ENCODE data around the gene MAN2B2. TPM values are rescaled to one million over a fixed set of nuclear protein-coding genes. Genes with fewer than 3 reads are reported as not detected.
A peak's percentile ranks its signal among the peaks of the same experiment; 100 is the strongest.
"Not testable (repeated sequence)": the region's sequence is repeated elsewhere in the genome, so short reads cannot be mapped to it uniquely, and the experiment has no call there.

MAN2B2 gene
- polyA plus RNA-seq, 5 donors: 12.3 to 18.1 (median 15.9) TPM

DNA sequence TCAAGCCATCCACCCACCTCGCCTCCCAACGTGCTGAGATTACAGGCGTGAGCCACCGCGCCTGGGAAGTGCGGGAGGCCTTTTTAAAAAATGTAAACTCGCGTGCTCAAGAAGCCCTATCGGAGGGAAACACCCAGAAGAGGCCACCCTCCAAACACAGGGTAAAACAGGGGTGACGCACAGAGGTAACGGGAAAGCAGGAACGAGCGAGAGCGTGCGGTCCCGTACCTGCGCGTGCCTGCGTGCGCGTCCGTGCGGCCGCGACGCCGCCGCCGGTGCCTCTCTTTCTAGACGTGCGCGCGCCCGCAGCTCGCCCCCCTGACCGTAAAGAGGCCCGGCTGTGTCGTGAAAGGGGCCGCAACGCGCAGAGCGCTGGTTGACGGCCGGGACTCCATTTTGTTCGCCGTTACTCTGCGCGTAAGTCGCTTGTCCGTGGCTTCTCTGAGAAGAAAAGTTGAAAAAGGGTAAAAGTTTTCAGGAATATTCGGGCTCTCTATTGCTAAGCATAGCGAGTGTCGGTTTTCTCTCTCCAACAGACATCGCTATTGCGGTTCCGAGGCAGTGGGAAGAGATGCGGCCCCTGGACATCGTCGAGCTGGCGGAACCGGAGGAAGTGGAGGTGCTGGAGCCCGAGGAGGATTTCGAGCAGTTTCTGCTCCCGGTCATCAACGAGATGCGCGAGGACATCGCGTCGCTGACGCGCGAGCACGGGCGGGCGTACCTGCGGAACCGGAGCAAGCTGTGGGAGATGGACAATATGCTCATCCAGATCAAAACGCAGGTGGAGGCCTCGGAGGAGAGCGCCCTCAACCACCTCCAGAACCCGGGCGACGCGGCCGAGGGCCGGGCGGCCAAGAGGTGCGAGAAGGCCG is 65.5 kb downstream of the MAN2B2 start, which contains the start of gene MRFAP1:
Gene MRFAP1 (plus strand): TSS at position 394 of the 872 bp plus-strand sequence. CDS start 178 bp downstream, at position 572.
- DNase-seq: peak; percentile 93 to 95

DNA sequence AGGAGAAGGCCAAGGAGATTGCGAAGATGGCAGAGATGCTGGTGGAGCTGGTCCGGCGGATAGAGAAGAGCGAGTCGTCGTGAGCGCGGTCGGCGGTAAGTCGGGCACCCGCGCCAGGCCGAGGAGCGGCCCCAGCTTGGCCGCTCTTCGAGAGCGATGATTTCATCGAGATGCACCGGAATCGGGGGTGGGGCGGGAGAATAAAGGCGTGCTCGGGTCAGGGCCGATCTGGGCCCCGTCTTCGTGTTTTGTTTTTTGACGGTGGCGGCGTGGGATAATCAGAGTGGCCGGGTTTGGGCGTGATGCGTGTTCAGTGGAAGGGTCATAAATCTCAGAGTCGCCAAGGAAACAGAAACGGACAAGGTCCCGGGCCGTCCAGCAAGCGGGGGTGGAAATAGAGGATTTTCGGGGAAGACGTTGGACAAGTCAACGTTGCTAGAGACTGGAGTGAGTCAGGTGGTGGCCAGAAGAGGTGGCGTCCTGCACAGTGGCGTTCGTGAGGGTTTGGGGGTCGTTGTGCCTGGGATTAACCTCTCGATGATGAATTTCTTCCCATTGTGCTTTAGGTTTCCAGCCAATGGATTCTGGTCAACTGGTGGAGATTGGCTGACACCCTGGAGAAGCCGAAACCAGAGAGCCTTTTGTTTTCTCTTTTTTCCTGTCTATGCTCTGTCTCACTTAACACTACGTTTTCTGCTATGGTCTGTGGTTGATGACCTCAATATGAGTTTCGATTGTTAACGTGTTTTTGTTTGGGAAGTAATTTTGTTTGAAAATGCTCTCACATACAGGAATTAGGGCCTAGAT is 66.4 kb downstream of the MAN2B2 start:
- peak in 1 of 2 donors; percentile 47 for DNase-seq

DNA sequence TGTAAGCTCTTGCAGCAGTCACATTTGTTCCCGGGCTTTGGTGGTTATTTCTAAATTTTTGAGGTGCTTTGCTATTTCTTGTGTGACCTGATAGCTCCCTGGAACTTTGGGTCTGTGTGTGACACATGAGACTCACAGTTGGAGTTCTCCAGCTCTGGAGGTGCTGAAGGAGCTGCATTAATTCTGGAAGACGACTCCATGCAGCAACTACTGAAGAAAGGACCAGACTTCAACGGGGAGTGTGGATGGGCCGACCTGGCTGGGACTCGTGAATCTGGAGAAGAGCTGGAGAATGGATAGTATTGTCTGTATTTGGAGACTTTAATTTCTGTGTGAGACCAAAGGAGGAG is 67.0 kb downstream of the MAN2B2 start:
- no peak for DNase-seq

DNA sequence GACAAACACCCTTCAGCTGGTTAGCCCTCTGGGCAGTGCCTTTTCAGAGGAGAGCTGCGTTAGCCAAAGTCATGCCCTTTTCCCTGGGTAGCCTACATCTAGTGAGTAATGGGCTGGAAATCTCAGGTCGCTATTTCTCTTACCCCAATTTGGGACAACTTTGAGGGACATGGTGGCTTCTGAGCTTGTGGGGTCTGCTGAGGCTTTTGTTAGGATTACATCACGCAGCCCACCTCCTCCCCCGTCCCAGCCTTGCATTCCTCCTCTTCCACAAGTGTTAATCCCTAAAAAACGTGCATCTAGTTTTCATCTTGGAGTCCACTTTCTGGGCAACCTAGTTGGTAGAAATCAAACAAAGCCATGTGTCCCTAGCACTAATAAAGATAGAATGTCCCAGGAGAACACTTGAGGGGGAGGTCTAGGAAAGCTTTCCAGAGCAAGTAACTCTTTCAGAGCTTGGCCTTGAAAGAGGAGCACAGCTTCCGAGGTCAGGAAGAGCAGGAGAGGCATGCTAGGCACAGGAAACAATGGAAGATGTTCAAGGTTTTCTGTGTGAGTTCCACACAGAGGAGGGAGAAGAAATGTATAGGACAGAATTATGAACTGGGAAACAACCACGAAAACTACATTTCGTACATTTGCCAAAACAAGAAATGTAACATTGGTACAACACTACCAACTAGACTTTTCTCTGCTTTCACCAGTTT is 68.3 kb downstream of the MAN2B2 start:
- no peak for DNase-seq

DNA sequence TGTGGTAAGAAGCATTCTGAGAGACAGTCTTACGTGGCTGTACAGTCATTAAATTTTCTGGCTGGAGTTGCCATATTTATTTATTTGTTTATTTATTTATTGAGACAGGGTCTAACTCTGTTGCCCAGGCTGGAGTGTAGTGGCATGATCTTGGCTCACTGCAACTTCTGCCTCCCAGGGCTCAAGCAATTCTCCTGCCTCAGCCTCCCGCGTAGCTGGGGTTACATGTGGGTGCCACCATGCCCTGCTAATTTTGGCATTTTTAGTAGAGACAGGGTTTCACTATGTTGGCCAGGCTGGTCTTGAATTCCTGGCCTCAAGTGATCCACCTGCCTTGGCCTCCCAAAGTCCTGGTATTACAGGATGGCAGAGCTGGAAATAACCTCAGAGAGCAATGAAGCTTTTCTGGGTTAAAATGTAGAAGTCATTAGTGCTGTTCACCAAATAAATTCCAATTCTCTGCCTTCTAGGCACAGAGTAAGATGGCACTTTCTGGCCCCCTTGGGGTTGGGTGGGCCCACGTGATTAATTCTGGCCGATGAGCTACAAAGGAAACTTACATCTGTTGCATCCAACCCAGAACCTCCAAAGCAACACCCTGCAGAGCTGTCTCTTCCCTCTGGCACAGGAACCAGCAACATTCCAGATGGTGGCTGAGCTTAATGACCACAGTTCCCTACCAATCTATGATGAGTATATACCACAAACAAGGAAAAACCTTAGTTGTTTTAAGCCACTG is 70.0 kb downstream of the MAN2B2 start:
- no peak for DNase-seq

DNA sequence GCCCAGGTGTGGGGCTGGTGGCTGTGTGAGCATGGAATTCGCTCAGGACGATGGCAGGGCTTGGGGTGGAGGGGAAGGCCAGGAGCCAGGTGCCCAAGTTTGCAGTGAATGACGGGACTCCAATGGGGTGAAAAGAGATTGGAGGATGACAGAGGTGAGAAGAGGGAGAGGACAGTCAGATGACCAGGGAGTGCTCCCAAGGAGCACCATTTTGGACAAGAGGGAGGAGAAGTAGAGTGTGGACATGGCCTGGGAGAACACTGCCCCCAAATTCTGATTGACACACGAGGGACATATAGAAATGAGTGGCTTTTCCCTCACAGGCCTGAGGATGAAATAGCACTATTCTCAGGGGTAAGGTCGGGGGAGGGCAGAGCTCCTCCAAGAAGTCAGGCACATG is 72.2 kb downstream of the MAN2B2 start:
- DNase-seq: no peak

DNA sequence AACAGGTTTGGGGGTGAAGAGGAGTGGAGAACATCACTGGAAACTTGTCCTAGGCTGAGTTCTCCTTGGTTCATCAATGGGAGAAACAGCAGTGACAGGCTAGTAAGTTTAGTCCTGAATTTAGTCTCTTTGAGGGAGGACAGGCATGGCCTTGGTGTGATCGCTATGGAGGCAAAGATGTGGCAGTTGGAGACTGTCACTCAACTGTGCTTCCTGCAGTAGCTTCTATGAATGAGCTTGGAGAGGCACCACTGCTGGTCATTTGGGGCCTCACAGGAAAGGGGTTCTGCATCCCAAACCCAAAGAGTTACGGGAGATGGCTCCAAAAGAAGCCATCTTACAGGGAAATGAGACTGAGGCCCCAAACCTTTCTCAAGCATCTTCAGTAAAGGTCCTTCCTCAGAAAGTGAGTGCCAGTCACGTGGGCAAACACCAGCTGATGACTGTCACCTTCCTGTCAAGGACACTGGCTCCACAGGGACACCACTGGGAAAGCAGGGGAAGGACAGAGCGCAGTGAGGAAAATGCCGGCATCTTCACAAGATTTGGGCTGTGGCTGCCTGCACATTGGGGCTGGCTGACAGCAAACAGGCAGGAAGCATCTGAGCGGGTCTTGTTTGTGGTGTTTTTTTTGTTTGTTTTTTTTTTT is 72.7 kb downstream of the MAN2B2 start:
- DNase-seq: no peak

DNA sequence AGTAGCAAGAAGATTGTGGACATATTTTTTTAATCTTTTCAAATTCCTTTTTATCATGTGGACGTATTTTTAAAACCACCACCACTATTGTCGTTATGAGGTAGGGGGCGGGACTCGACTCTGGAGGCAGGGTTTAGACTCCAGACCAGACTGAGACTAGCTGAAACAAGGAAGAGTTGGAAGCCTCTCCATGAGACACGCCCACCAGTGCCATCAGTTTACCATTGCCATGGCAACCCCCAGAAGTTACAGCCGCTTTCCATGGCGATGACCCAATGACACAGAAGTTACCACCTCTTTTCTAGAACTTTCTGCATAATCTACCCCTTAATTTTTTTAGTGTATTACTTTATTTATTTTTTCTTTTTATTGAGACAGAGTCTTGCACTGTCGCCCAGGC is 74.2 kb downstream of the MAN2B2 start:
- DNase-seq: no peak

DNA sequence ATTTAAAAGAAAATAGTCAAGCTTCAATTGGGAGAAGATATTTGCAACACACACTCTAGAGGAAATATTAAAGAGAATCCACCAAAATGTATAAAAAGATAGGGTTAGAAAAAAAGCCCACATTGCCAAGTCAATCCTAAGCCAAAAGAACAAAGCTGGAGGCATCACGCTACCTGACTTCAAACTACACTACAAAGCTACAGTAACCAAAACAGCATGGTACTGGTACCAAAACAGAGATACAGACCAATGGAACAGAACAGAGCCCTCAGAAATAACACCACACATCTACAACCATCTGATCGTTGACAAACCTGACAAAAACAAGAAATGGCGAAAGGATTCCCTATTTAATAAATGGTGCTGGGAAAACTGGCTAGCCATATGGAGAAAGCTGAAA is 79.2 kb downstream of the MAN2B2 start:
- not testable (repeated sequence) for DNase-seq

DNA sequence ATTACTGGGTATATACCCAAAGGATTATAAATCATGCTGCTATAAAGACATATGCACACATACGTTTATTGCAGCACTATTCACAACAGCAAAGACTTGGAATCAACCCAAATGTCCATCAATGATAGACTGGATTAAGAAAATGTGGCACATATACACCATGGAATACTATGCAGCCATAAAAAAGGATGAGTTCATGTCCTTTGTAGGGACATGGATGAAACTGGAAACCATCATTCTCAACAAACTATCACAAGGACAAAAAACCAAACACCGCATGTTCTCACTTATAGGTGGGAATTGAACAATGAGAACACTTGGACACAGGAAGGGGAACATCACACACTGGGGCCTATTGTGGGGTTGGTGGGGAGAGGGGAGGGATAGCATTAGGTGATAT is 80.3 kb downstream of the MAN2B2 start:
- not testable (repeated sequence) for DNase-seq

DNA sequence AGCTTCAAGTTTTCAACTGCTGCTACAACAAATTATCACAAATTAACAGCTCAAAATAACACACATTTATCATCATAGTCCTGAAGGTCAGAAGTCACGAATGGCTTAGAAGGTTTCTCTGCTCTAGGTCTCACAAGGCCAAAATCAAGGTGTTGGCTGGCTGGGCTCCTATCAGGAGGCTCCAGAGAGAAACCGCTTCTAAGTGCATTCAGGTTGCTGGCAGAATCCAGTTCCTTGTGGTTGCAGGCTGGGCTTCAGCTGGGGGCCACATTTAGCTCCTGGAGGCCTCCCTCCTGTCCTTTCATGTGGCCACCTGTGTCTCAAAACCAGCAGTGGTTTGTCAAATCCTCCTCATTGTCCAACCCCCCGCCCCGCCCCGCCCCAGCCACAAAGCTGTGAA is 80.9 kb downstream of the MAN2B2 start:
- DNase-seq: no peak

DNA sequence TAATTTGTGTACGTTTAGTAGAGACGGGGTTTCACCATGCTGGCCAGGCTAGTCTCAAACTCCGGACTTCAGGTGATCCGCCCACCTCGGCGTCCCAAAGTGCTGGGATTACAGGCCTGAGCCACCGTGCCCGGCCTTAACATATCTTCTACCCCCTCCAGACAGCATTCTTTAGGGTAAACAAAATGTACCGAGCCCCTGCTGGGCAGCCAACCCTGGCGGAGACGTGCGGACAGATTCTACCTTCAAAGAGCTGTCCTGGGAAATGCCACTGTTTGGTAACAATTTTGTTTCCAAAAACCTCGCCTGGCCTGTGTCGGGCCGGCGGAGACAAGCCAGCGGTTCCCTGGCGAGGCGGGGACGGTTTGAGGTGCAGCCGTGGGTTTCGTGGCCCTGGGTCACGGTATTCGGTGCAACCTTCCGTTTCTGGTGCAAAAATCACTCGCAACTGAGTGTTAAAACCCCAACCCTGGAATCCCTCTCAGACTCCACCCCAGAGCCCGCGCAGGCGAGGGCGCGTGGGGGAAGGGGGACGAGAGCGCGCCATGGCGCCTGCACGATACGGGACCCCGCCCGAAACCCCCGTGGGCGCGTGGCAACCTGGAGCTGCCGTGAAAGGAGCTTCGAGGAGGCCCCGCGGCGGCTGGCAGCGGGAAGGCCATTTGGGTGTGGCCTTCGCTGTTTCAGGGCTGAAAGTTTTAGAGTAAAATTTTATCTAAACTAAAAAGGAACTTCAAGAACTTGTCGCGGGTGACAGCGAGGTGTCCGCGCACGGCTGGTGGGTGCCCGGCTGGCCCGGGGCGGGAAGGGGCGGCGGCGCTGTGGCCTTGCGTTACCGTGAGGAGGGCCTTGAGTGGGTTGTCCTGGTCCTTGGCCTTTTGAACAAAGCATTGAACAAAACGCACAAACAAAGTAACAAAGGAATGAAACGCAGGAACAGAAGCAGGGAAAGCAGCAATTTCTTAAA is 82.5 kb downstream of the MAN2B2 start:
- DNase-seq: no peak

DNA sequence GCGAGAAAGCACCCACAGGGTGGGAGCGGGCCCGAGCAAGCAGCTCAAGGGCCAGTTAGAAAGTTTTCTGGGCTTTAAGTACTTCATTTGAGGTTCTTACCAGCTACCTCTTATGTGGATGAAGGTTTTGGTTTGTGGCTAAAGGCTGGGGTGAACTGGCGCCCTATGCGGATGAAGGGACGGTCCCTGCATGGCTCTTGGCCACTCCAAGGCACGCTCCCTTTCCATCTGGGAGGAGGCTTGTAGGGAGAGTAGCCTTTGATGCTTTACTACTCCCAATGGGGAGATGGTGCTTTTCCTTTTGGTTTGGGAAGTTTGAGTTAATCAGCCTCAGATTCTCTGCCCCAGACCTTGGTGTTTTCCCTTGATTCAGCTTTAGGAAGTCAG is 83.2 kb downstream of the MAN2B2 start:
- no peak for DNase-seq

DNA sequence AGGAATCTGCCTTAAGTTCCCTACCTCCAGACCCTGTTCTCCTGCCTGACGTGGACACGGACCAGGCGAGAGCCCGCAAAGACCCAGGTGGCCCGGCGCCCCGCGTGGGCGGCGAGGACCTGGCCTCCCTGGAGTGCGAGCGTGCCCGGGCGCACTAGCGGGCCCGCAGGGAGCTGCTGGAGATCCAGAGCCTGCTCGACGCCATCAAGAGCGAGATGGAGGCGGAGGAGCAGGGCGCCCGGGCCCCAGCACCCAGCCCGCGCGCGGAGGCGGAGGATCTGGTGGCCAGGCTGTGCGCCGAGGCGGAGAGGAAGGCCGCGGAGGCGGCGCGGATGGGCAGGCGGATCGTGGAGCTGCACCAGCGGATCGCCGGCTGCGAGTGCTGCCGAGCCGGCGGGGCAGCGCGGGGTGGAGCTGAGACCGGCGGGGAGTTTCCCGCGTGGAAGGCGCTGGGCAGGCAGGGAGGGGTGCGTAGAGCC is 83.6 kb downstream of the MAN2B2 start:
- no peak for DNase-seq

DNA sequence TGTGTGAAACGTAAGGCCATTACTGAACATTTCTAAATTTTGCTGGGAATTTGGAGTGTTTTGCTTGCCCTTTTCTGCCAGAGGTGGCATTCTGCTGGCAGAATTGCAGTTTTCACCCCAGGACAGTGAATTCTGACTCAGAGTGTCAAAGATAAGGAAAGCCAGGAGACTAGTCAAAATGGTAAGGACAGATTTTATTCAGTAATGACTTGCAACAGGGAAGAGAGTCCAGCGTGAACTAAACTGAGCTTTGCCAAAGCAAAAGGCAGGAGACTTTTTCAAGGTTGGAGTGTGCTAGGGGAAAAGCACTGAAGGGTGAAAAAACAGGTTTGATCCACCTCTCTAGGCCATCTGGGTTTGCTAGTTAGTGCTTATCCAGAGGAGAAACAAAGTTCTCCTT is 84.9 kb downstream of the MAN2B2 start:
- no peak for DNase-seq

DNA sequence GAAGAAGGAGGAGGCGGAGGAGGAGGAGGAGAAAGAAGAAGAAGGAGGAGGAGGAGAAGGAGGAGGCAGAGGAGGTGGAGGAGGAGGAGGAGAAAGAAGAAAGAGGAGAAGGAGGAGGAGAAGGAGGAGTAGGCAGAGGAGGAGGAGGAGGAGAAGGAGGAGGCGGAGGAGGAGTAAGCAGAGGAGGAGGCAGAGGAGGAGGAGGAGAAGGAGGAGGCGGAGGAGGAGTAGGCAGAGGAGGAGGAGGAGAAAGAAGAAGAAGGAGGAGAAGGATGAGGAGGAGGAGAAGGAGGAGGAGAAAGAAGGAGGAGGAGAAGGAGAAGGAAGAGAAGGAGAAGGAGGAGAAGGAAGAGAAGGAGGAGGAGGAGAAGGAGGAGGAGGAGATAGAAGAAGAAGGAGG is 85.4 kb downstream of the MAN2B2 start:
- no peak for DNase-seq

DNA sequence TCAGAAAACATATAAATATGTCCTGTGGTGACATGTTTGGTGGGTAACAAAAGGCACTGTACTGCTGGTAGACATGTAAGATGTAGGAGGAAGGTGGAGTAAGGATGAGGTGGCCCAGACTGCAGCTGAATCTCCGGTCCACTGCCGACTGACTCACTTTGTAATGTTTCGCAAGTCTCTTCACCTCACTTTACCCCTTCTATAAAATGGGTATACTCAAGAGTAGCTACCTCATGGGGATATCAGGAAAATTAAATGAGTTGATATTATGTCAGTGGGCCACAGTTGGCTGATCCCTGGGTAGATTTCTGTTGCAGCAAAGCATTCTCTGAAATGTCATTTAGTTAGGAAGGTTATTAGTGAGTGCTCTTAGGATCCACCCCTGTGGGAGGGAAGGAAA is 87.6 kb downstream of the MAN2B2 start:
- no peak for DNase-seq

DNA sequence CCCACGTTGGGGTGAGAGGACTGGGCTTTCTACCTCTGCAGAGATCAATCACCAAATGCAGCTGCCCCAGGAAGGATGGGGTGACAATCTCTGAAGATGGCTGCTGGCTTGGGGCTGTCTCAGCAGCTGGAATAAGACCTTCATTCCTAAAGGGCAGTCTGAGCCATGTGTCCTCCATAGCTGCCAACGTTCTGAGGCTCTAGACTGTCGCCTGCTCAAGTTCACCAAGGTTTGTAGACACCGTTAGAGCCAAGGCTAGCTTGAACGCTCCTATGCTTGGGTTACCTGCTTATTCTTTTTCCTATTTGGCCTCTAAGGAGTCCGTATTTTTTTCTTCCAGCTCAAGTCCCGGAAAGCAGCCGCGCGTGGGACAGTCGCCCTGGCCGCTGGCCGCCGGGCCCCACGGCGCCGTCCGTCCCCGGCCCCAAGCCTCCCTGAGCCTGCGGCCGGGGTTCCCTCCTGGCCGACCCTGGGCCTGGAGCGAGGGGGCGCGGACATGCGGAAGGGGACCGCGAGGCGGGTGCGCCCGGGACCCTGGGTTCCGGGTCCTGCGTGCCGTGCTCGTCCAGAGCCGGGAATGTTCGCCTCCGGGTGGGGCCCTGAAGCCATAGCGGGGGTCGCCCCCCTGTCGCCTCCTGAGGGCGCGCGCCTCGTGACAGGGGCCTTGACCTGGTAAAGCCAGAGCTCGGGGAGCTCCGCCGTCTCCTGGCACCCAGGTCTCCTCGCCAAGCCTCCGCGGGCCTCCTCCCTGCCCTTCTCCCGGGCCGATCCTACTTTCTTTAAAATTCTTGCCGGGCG is 88.8 kb downstream of the MAN2B2 start:
- no peak for DNase-seq

DNA sequence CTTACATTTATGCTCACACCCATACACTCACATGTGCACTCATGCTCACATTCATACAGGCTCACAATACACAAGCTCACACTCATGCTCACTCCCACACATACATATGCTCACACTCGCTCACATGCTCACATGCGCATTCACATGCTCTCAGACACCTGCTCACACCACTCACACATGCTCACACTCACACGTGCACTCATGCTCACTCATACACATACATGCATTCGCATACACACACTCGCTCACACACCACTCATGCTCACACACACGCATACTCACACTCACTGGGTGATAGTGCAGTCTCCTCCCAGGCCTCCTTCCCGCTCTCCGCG is 90.3 kb downstream of the MAN2B2 start:
- DNase-seq: no peak
